ENCODE results near the gene RNF14.

DNA sequence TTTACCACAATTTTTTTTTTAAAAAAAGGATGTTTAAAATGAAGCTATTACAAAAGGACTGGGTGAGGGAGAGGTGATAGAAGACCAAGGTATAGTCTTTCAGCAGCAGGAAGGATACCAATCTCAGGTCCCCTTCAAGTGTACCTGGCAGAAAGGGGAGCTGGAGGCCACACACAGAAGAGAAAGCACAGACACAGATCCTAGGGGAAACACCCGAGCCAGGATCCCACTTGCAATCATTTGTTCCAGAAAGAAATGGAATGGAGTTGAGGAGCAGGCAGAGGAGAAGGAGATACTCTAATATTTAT lies 38.3 kb downstream of the RNF14 start:
- no peak for TF ChIP-seq EP300 (IDR thresholded peaks at IDR 0.05)
- TF ChIP-seq, protein P1, sequence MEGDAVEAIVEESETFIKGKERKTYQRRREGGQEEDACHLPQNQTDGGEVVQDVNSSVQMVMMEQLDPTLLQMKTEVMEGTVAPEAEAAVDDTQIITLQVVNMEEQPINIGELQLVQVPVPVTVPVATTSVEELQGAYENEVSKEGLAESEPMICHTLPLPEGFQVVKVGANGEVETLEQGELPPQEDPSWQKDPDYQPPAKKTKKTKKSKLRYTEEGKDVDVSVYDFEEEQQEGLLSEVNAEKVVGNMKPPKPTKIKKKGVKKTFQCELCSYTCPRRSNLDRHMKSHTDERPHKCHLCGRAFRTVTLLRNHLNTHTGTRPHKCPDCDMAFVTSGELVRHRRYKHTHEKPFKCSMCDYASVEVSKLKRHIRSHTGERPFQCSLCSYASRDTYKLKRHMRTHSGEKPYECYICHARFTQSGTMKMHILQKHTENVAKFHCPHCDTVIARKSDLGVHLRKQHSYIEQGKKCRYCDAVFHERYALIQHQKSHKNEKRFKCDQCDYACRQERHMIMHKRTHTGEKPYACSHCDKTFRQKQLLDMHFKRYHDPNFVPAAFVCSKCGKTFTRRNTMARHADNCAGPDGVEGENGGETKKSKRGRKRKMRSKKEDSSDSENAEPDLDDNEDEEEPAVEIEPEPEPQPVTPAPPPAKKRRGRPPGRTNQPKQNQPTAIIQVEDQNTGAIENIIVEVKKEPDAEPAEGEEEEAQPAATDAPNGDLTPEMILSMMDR (IDR thresholded peaks at IDR 0.05), result no peak
- TF ChIP-seq POLR2A (IDR thresholded peaks at IDR 0.05), result no peak
